GM23338 (cell line): Measurements from ENCODE around the gene MFRP. TPM values are rescaled to one million over a fixed set of nuclear protein-coding genes. Genes with fewer than 3 reads are reported as not detected.

Experiments
- ATAC-seq: fragments of 200-7000 bp; cut with Tn5 transposase; 3 replicates; pipeline ENCODE4 v1.9.1; 2020
- DNase-seq: peaks from one replicate; pipeline ENCODE4 v3.0.0-alpha.2; 2015; ENCODE audit warnings: low spot score
- H2AFZ ChIP-seq: fragments of 200-600 bp; sonication (generic); 2 replicates; pipeline ENCODE4 v1.8.0; 2016; ENCODE audit warnings: antibody characterized with exemption, mild to moderate bottlenecking, moderate library complexity
- H3F3A ChIP-seq: fragments of 200-600 bp; sonication (generic); replicated peaks from 2 replicates; pipeline ENCODE4 v1.8.0; 2017; ENCODE audit warnings: antibody characterized with exemption, mixed run types, low read depth
- H3K27ac ChIP-seq: fragments of 200-600 bp; sonication (generic); 2 replicates; pipeline ENCODE4 v1.6.1; 2016; ENCODE audit warnings: low read depth
- H3K27me3 ChIP-seq: fragments of 200-600 bp; sonication (generic); 2 replicates; pipeline ENCODE4 v1.8.0; 2016; ENCODE audit warnings: mild to moderate bottlenecking, mixed run types, moderate library complexity; ENCODE audit not compliant: insufficient read depth
- H3K36me3 ChIP-seq: fragments of 200-600 bp; sonication (generic); 2 replicates; pipeline ENCODE4 v1.8.0; 2016; ENCODE audit warnings: mild to moderate bottlenecking; ENCODE audit not compliant: insufficient read depth
- H3K4me1 ChIP-seq: fragments of 200-600 bp; sonication (generic); 2 replicates; pipeline ENCODE4 v1.8.0; 2016; ENCODE audit warnings: mild to moderate bottlenecking, moderate library complexity; ENCODE audit not compliant: insufficient read depth
- H3K4me2 ChIP-seq: fragments of 200-600 bp; sonication (generic); 2 replicates; pipeline ENCODE4 v1.7.1; 2017; ENCODE audit warnings: mixed run types
- H3K4me3 ChIP-seq: fragments of 200-600 bp; sonication (generic); 2 replicates; pipeline ENCODE4 v1.6.1; 2016; ENCODE audit warnings: mixed run types
- H3K79me2 ChIP-seq: fragments of 200-600 bp; sonication (generic); replicated peaks from 2 replicates; pipeline ENCODE4 v1.8.0; 2017; ENCODE audit warnings: mild to moderate bottlenecking; ENCODE audit not compliant: insufficient read depth
- H3K9me2 ChIP-seq: fragments of 200-600 bp; sonication (generic); 2 replicates; pipeline ENCODE4 v1.8.0; 2017; ENCODE audit not compliant: insufficient read depth
- H4K20me1 ChIP-seq: fragments of 200-600 bp; sonication (generic); replicated peaks from 2 replicates; pipeline ENCODE4 v1.8.0; 2017; ENCODE audit warnings: mild to moderate bottlenecking; ENCODE audit not compliant: insufficient read depth
- H3K27ac Mint-ChIP-seq: 2 replicates; pipeline ENCODE4 v1.8.0; 2020; ENCODE audit warnings: inconsistent platforms, mild to moderate bottlenecking, moderate library complexity, mixed read lengths
- H3K27me3 Mint-ChIP-seq: 3 replicates; pipeline ENCODE4 v1.8.0; 2022; ENCODE audit warnings: low read depth, mild to moderate bottlenecking, moderate library complexity, mixed read lengths, inconsistent platforms; ENCODE audit not compliant: insufficient read depth, poor library complexity
- H3K36me3 Mint-ChIP-seq: 3 replicates; pipeline ENCODE4 v1.8.0; 2021; ENCODE audit warnings: low read depth, mild to moderate bottlenecking, inconsistent platforms, moderate library complexity, mixed read lengths
- H3K4me1 Mint-ChIP-seq: 3 replicates; pipeline ENCODE4 v1.8.0; 2020; ENCODE audit warnings: mild to moderate bottlenecking, inconsistent platforms, mixed read lengths
- H3K4me3 Mint-ChIP-seq: 3 replicates; pipeline ENCODE4 v1.8.0; 2021; ENCODE audit warnings: moderate library complexity, mild to moderate bottlenecking, inconsistent platforms, mixed read lengths
- H3K9me3 Mint-ChIP-seq: 3 replicates; pipeline ENCODE4 v1.8.0; 2020; ENCODE audit warnings: moderate library complexity, mild to moderate bottlenecking, inconsistent platforms, mixed read lengths
- EZH2 ChIP-seq: fragments of 200-600 bp; sonication (generic); IDR thresholded peaks from one replicate; pipeline ENCODE4 v1.8.0; 2017; ENCODE audit warnings: antibody characterized with exemption, mild to moderate bottlenecking, low read depth; ENCODE audit not compliant: unreplicated experiment
- JUNB ChIP-seq: IDR thresholded peaks from one replicate; pipeline ENCODE4 v1.6.1; 2016; ENCODE audit warnings: antibody characterized with exemption; ENCODE audit not compliant: unreplicated experiment
- NANOG ChIP-seq: IDR thresholded peaks from 2 replicates; pipeline ENCODE4 v1.6.1; 2016; ENCODE audit warnings: antibody characterized with exemption, borderline replicate concordance
- STAT1 ChIP-seq: IDR thresholded peaks from one replicate; pipeline ENCODE4 v1.6.1; 2016; ENCODE audit warnings: antibody characterized with exemption; ENCODE audit not compliant: unreplicated experiment
- ZNF114 ChIP-seq: fragments of 250-450 bp; sonication (Bioruptor Pico); IDR thresholded peaks from 2 replicates; pipeline ENCODE4 v1.5.0; 2020; ENCODE audit warnings: mild to moderate bottlenecking, moderate library complexity
- ZNF331 ChIP-seq: fragments of 250-450 bp; sonication (Bioruptor Pico); IDR thresholded peaks from 2 replicates; pipeline ENCODE4 v1.5.0; 2020; ENCODE audit warnings: low read depth, mild to moderate bottlenecking, moderate library complexity
- polyA plus RNA-seq: library from polyadenylated mRNA; unstranded; fragments of >200 nt; fragmentation: Nextera tagmentation; extraction: Ambion mirVana; gene quantifications from 2 replicates; pipeline ENCODE4 v1.2.1, GENCODE V29; 2016
- total RNA-seq: library from RNA; depleted of rRNA; stranded (reverse); fragments of >200 nt; shearing (Covaris generic); gene quantifications from 2 replicates; pipeline ENCODE4 v1.2.3, GENCODE V29; 2014
- TF ChIP-seq, protein P1 (sequence below): fragments of 250-450 bp; sonication (Bioruptor Pico); IDR thresholded peaks from 2 replicates; pipeline ENCODE4 v1.5.0; 2020; ENCODE audit warnings: mild to moderate bottlenecking, moderate library complexity

The MFRP gene
- total and polyA plus RNA-seq, 2 experiments from 2014 or later, result 0.03 TPM; not detected in 1

DNA sequence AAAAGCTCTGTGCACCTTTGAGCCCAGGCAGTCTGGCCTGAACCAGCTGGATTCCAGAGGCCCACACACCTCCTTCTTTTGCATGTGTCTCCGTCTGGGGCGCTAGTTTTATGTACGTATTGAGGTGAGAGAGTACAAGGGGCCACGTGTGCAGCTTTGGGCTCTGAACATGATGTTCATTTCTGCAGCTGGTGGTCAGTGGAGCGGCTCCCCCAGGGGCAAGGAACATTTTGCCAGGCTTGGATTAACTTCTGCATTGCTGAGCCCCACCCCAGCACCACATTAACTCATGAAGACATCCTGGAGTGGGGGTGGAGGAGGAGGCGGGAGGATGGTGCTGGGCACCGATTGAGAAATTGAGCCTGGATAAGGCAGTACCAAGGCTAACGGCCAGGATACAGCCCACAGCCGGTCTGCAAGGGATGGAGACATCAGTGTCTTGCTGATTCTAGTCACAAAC lies 21.2 kb upstream of the MFRP start:
- Mint-ChIP-seq H3K4me3 (no peak overlapping the region), H3K9me3 (peaks cover 2% of the 10 kb centered on the region; the same call in 1 of the 3 replicates), H3K36me3 (no peaks in the 10 kb centered on the region; the same call in 1 of the 3 replicates), H3K27ac (no peak overlapping the region; the same call in 1 of the 2 replicates), H3K4me1 (peaks cover 53% of the 10 kb centered on the region), H3K27me3 (peaks cover 39% of the 10 kb centered on the region)
- no peak for DNase-seq
- Histone ChIP-seq H3K9me2 (no peaks in the 10 kb centered on the region), H3F3A (no peaks in the 10 kb centered on the region), H3K79me2 (no peaks in the 10 kb centered on the region), H3K27me3 (peaks cover 37% of the 10 kb centered on the region), H3K36me3 (no peaks in the 10 kb centered on the region), H3K27ac (no peak overlapping the region), H3K4me3 (no peak overlapping the region), H4K20me1 (no peaks in the 10 kb centered on the region; the same call in 1 of the 2 replicates), H2AFZ (no peak overlapping the region), H3K4me2 (no peak overlapping the region), H3K4me1 (peaks cover 16% of the 10 kb centered on the region)
- TF ChIP-seq ZNF331 (CRISPR knock-in tag), result no peak
- no peak for TF ChIP-seq ZNF114 (CRISPR knock-in tag)
- no peak for TF ChIP-seq NANOG
- TF ChIP-seq, protein P1, sequence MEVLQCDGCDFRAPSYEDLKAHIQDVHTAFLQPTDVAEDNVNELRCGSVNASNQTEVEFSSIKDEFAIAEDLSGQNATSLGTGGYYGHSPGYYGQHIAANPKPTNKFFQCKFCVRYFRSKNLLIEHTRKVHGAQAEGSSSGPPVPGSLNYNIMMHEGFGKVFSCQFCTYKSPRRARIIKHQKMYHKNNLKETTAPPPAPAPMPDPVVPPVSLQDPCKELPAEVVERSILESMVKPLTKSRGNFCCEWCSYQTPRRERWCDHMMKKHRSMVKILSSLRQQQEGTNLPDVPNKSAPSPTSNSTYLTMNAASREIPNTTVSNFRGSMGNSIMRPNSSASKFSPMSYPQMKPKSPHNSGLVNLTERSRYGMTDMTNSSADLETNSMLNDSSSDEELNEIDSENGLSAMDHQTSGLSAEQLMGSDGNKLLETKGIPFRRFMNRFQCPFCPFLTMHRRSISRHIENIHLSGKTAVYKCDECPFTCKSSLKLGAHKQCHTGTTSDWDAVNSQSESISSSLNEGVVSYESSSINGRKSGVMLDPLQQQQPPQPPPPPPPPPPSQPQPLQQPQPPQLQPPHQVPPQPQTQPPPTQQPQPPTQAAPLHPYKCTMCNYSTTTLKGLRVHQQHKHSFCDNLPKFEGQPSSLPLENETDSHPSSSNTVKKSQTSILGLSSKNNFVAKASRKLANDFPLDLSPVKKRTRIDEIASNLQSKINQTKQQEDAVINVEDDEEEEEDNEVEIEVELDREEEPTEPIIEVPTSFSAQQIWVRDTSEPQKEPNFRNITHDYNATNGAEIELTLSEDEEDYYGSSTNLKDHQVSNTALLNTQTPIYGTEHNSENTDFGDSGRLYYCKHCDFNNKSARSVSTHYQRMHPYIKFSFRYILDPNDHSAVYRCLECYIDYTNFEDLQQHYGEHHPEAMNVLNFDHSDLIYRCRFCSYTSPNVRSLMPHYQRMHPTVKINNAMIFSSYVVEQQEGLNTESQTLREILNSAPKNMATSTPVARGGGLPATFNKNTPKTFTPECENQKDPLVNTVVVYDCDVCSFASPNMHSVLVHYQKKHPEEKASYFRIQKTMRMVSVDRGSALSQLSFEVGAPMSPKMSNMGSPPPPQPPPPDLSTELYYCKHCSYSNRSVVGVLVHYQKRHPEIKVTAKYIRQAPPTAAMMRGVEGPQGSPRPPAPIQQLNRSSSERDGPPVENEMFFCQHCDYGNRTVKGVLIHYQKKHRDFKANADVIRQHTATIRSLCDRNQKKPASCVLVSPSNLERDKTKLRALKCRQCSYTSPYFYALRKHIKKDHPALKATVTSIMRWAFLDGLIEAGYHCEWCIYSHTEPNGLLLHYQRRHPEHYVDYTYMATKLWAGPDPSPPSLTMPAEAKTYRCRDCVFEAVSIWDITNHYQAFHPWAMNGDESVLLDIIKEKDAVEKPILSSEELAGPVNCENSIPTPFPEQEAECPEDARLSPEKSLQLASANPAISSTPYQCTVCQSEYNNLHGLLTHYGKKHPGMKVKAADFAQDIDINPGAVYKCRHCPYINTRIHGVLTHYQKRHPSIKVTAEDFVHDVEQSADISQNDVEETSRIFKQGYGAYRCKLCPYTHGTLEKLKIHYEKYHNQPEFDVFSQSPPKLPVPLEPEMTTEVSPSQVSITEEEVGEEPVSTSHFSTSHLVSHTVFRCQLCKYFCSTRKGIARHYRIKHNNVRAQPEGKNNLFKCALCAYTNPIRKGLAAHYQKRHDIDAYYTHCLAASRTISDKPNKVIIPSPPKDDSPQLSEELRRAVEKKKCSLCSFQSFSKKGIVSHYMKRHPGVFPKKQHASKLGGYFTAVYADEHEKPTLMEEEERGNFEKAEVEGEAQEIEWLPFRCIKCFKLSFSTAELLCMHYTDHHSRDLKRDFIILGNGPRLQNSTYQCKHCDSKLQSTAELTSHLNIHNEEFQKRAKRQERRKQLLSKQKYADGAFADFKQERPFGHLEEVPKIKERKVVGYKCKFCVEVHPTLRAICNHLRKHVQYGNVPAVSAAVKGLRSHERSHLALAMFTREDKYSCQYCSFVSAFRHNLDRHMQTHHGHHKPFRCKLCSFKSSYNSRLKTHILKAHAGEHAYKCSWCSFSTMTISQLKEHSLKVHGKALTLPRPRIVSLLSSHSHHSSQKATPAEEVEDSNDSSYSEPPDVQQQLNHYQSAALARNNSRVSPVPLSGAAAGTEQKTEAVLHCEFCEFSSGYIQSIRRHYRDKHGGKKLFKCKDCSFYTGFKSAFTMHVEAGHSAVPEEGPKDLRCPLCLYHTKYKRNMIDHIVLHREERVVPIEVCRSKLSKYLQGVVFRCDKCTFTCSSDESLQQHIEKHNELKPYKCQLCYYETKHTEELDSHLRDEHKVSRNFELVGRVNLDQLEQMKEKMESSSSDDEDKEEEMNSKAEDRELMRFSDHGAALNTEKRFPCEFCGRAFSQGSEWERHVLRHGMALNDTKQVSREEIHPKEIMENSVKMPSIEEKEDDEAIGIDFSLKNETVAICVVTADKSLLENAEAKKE (CRISPR knock-in tag), result no peak
- TF ChIP-seq EZH2, result no peak
- TF ChIP-seq JUNB, result no peak
- no peak for TF ChIP-seq STAT1
- ATAC-seq, result no peak
